HG03139 (cell line): Measurements from ENCODE around the gene MAP3K15.
"Not testable (repeated sequence)": the region's sequence is repeated elsewhere in the genome, so short reads cannot be mapped to it uniquely, and the experiment has no call there.

Source experiments
- ATAC-seq: cut with Tn5 transposase; IDR thresholded peaks from one replicate; pipeline ENCODE4 v1.9.1; 2021; ENCODE audit not compliant: unreplicated experiment

Gene MAP3K15

GRCh38 chrX:19541196-19541595 is 25.9 kb upstream of the MAP3K15 start:
- ATAC-seq, result no peak

GRCh38 chrX:19540076-19540475 is 24.8 kb upstream of the MAP3K15 start:
- no peak for ATAC-seq

- ATAC-seq, result no peak
These were observed 24.4 kb upstream of the MAP3K15 start for GRCh38 chrX:19539665-19540064.

- no peak for ATAC-seq
These were observed 20.2 kb upstream of the MAP3K15 start for GRCh38 chrX:19535476-19535875.

GRCh38 chrX:19532709-19533108 is 17.4 kb upstream of the MAP3K15 start:
- ATAC-seq, result no peak

GRCh38 chrX:19517965-19518364 is 2.7 kb upstream of the MAP3K15 start:
- ATAC-seq, result no peak

GRCh38 chrX:19515615-19516105 is 352 bp upstream of the MAP3K15 start:
- no peak for ATAC-seq

GRCh38 chrX:19513383-19513782 is 1.9 kb downstream of the MAP3K15 start:
- ATAC-seq, result no peak

GRCh38 chrX:19512961-19513360 is 2.3 kb downstream of the MAP3K15 start:
- no peak for ATAC-seq

GRCh38 chrX:19512359-19512758 is 2.9 kb downstream of the MAP3K15 start:
- ATAC-seq, result no peak

- ATAC-seq, result not testable (repeated sequence)
These were observed 3.5 kb downstream of the MAP3K15 start for GRCh38 chrX:19511796-19512195.

GRCh38 chrX:19496711-19497110 is 18.6 kb downstream of the MAP3K15 start:
- ATAC-seq, result no peak

GRCh38 chrX:19487520-19488200 is 27.6 kb downstream of the MAP3K15 start:
- ATAC-seq, result no peak

GRCh38 chrX:19479458-19479857 is 35.9 kb downstream of the MAP3K15 start:
- no peak for ATAC-seq

- not testable (repeated sequence) for ATAC-seq
These were observed 46.9 kb downstream of the MAP3K15 start for GRCh38 chrX:19468383-19468782.

- ATAC-seq, result no peak
These were observed 52.4 kb downstream of the MAP3K15 start for GRCh38 chrX:19462879-19463278.

GRCh38 chrX:19462231-19462630 is 53.1 kb downstream of the MAP3K15 start:
- no peak for ATAC-seq

GRCh38 chrX:19457662-19458061 is 57.6 kb downstream of the MAP3K15 start:
- no peak for ATAC-seq

- no peak for ATAC-seq
These were observed 67.2 kb downstream of the MAP3K15 start for GRCh38 chrX:19448077-19448476.

GRCh38 chrX:19446397-19446796 is 68.9 kb downstream of the MAP3K15 start:
- ATAC-seq, result no peak

GRCh38 chrX:19445772-19446171 is 69.5 kb downstream of the MAP3K15 start:
- ATAC-seq, result not testable (repeated sequence)

- ATAC-seq, result no peak
These were observed 71.3 kb downstream of the MAP3K15 start for GRCh38 chrX:19443869-19444526.

- no peak for ATAC-seq
These were observed 74.6 kb downstream of the MAP3K15 start for GRCh38 chrX:19440713-19441112.
